ENCODE measurements around the gene CDC42EP1.
"Not testable (repeated sequence)": the region's sequence is repeated elsewhere in the genome, so short reads cannot be mapped to it uniquely, and the experiment has no call there.

CDC42EP1 gene

GRCh38 chr22:37534445-37534844 is 25.8 kb upstream of the CDC42EP1 start:
- no peak for DNase-seq

GRCh38 chr22:37535159-37535558 is 25.1 kb upstream of the CDC42EP1 start:
- no peak for DNase-seq

GRCh38 chr22:37538590-37539357 is 21.5 kb upstream of the CDC42EP1 start:
- DNase-seq = peak; percentile 96

- not testable (repeated sequence) for DNase-seq
Measured at GRCh38 chr22:37539790-37540189, 20.5 kb upstream of the CDC42EP1 start.

GRCh38 chr22:37542416-37542815 is 17.9 kb upstream of the CDC42EP1 start:
- DNase-seq = peak; percentile 64

GRCh38 chr22:37542959-37543358 is 17.3 kb upstream of the CDC42EP1 start:
- DNase-seq = no peak

- peak; percentile 72 for DNase-seq
Measured at GRCh38 chr22:37544955-37545702, 15.2 kb upstream of the CDC42EP1 start.

GRCh38 chr22:37545703-37546436 is 14.4 kb upstream of the CDC42EP1 start:
- no peak for DNase-seq

- no peak for DNase-seq
Measured at GRCh38 chr22:37546437-37547250, 13.6 kb upstream of the CDC42EP1 start.

- no peak for DNase-seq
Measured at GRCh38 chr22:37547251-37547741, 13.0 kb upstream of the CDC42EP1 start.

GRCh38 chr22:37549704-37550059 is 10.6 kb upstream of the CDC42EP1 start:
- no peak for DNase-seq

- not testable (repeated sequence) for DNase-seq
Measured at GRCh38 chr22:37550921-37551320, 9.4 kb upstream of the CDC42EP1 start.

GRCh38 chr22:37551981-37552380 is 8.3 kb upstream of the CDC42EP1 start:
- DNase-seq = no peak

GRCh38 chr22:37552524-37553163 is 7.6 kb upstream of the CDC42EP1 start:
- DNase-seq = no peak

- DNase-seq = no peak
Measured at GRCh38 chr22:37553725-37554124, 6.6 kb upstream of the CDC42EP1 start.

GRCh38 chr22:37555029-37555428 is 5.3 kb upstream of the CDC42EP1 start:
- no peak for DNase-seq

GRCh38 chr22:37556710-37557109 is 3.6 kb upstream of the CDC42EP1 start:
- DNase-seq = no peak

- no peak for DNase-seq
Measured at GRCh38 chr22:37557321-37558001, 2.8 kb upstream of the CDC42EP1 start.

GRCh38 chr22:37558815-37559214 is 1.5 kb upstream of the CDC42EP1 start:
- no peak for DNase-seq

GRCh38 chr22:37559521-37559900 is 769 bp upstream of the CDC42EP1 start:
- no peak for DNase-seq

GRCh38 chr22:37560608-37561211 is 430 bp downstream of the CDC42EP1 start:
- no peak for DNase-seq

Measured in inflammatory macrophage treated with lipopolysaccharide for 4 hours (primary cell).